Measurements from ENCODE around the gene HSPA1L.
"Not testable (repeated sequence)": the region's sequence is repeated elsewhere in the genome, so short reads cannot be mapped to it uniquely, and the experiment has no call there.

The HSPA1L gene

DNA sequence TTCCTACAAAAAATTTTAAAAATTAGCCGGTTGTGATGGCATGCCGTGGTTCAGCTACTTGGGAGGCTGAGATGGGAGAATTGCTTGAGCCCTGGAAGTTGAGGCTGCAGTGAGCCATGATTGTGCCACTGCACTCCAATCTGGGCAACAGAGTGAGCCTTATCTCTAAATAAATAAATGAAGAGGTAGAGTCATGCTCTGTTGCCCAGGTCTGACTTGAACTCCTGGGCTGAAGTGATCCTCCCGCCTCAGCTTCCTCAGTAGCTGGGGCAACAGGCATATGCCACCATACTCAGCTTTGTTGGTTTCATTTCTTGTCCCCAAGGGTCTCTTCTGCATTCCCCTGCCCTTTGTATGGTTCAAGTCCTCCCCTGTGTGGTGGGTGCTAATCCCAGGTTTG lies 29.4 kb upstream of the HSPA1L start (continued):
- TF ChIP-seq, protein P1, sequence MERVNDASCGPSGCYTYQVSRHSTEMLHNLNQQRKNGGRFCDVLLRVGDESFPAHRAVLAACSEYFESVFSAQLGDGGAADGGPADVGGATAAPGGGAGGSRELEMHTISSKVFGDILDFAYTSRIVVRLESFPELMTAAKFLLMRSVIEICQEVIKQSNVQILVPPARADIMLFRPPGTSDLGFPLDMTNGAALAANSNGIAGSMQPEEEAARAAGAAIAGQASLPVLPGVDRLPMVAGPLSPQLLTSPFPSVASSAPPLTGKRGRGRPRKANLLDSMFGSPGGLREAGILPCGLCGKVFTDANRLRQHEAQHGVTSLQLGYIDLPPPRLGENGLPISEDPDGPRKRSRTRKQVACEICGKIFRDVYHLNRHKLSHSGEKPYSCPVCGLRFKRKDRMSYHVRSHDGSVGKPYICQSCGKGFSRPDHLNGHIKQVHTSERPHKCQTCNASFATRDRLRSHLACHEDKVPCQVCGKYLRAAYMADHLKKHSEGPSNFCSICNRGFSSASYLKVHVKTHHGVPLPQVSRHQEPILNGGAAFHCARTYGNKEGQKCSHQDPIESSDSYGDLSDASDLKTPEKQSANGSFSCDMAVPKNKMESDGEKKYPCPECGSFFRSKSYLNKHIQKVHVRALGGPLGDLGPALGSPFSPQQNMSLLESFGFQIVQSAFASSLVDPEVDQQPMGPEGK (CRISPR knock-in tag; IDR thresholded peaks at IDR 0.05; ENCODE audit: borderline replicate concordance): no peak
- no peak for TF ChIP-seq ARNTL (CRISPR knock-in tag; IDR thresholded peaks at IDR 0.05; ENCODE audit: borderline replicate concordance, low read depth)
- TF ChIP-seq ZNF8 (CRISPR knock-in tag; IDR thresholded peaks at IDR 0.05): no peak
- TF ChIP-seq, protein P2, sequence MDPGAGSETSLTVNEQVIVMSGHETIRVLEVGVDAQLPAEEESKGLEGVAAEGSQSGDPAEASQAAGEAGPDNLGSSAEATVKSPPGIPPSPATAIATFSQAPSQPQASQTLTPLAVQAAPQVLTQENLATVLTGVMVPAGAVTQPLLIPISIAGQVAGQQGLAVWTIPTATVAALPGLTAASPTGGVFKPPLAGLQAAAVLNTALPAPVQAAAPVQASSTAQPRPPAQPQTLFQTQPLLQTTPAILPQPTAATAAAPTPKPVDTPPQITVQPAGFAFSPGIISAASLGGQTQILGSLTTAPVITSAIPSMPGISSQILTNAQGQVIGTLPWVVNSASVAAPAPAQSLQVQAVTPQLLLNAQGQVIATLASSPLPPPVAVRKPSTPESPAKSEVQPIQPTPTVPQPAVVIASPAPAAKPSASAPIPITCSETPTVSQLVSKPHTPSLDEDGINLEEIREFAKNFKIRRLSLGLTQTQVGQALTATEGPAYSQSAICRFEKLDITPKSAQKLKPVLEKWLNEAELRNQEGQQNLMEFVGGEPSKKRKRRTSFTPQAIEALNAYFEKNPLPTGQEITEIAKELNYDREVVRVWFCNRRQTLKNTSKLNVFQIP (CRISPR knock-in tag; IDR thresholded peaks at IDR 0.05; ENCODE audit: borderline replicate concordance, low read depth): no peak
- TF ChIP-seq ESRRG (CRISPR knock-in tag; IDR thresholded peaks at IDR 0.05): no peak

DNA sequence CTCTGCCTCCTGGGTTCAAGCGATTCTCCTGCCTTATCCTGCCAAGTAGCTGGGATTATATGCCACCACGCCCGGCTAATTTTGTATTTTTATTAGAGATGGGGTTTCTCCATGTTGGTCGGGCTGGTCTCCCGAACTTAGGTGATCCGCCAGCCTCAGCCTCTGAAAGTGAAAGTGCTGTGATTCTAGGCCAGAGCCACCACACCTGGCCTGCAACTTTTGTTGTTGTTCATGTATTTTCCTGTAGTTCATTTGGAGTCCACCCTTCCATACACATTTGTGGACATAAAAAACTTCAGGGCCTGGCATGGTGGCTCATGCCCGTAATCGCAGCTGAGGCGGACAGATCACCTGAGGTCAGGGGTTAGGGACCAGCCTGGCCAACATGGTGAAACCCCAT lies 27.0 kb upstream of the HSPA1L start:
- TF ChIP-seq BACH2 (CRISPR knock-in tag; IDR thresholded peaks at IDR 0.05; ENCODE audit: borderline replicate concordance): no peak
- TF ChIP-seq TOX (CRISPR knock-in tag; IDR thresholded peaks at IDR 0.05; ENCODE audit: borderline replicate concordance): no peak
- no peak for TF ChIP-seq PPARA (CRISPR knock-in tag; IDR thresholded peaks at IDR 0.05; ENCODE audit: borderline replicate concordance)
- no peak for TF ChIP-seq ESRRG (CRISPR knock-in tag; IDR thresholded peaks at IDR 0.05)
- TF ChIP-seq ZNF70 (CRISPR knock-in tag; IDR thresholded peaks at IDR 0.05): no peak
- TF ChIP-seq ZNF8 (CRISPR knock-in tag; IDR thresholded peaks at IDR 0.05): no peak
- TF ChIP-seq CSDC2 (CRISPR knock-in tag; IDR thresholded peaks at IDR 0.05): no peak
- no peak for TF ChIP-seq OSR1 (CRISPR knock-in tag; IDR thresholded peaks at IDR 0.05)
- TF ChIP-seq, protein P3, sequence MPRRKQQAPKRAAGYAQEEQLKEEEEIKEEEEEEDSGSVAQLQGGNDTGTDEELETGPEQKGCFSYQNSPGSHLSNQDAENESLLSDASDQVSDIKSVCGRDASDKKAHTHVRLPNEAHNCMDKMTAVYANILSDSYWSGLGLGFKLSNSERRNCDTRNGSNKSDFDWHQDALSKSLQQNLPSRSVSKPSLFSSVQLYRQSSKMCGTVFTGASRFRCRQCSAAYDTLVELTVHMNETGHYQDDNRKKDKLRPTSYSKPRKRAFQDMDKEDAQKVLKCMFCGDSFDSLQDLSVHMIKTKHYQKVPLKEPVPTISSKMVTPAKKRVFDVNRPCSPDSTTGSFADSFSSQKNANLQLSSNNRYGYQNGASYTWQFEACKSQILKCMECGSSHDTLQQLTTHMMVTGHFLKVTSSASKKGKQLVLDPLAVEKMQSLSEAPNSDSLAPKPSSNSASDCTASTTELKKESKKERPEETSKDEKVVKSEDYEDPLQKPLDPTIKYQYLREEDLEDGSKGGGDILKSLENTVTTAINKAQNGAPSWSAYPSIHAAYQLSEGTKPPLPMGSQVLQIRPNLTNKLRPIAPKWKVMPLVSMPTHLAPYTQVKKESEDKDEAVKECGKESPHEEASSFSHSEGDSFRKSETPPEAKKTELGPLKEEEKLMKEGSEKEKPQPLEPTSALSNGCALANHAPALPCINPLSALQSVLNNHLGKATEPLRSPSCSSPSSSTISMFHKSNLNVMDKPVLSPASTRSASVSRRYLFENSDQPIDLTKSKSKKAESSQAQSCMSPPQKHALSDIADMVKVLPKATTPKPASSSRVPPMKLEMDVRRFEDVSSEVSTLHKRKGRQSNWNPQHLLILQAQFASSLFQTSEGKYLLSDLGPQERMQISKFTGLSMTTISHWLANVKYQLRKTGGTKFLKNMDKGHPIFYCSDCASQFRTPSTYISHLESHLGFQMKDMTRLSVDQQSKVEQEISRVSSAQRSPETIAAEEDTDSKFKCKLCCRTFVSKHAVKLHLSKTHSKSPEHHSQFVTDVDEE (CRISPR knock-in tag; IDR thresholded peaks at IDR 0.05): no peak
- no peak for TF ChIP-seq ZFP3 (CRISPR knock-in tag; IDR thresholded peaks at IDR 0.05)
- TF ChIP-seq, protein P1 (CRISPR knock-in tag; IDR thresholded peaks at IDR 0.05; ENCODE audit: borderline replicate concordance): no peak
- TF ChIP-seq ARNTL (CRISPR knock-in tag; IDR thresholded peaks at IDR 0.05; ENCODE audit: borderline replicate concordance, low read depth): no peak
- no peak; the same call in 2 of the 3 replicates for ATAC-seq

DNA sequence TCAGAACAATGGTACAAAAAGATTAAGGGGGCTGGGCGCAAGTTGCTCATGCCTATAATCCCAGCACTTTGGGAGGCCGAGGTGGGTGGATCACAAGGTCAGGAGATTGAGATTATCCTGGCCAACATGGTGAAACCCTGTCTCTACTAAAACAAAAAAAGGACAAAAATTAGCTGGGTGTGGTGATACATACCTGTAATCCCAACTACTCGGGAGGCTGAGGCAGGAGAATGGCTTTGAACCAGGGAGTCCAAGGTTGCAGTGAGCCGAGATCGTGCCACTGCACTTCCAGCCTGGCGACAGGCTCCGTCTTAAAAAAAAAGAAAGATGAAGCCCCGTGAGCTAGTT lies 24.7 kb upstream of the HSPA1L start:
- not testable (repeated sequence) for ATAC-seq

DNA sequence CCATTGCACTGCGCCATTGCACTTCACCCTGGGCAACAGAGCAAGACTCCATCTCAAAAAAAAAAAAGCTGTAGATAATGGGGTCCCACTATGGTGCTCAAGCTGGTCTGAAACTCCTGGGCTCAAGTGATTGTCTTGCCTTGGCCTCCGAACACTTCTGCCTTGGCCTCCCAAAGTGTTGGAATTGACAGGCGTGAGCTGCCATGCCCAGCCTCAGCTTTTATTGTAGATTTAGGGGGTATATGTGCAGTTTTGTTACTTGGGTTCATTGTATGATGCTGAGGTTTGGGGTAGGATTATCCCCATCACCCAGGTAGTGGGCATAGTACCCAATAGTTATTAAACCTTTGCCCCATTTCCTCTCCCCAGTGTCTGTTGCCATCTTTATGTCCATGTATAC lies 23.9 kb upstream of the HSPA1L start:
- no peak for TF ChIP-seq TCF4 (CRISPR knock-in tag; IDR thresholded peaks at IDR 0.05; ENCODE audit: borderline replicate concordance)
- no peak for TF ChIP-seq BACH2 (CRISPR knock-in tag; IDR thresholded peaks at IDR 0.05; ENCODE audit: borderline replicate concordance)
- TF ChIP-seq ZFP30 (CRISPR knock-in tag; IDR thresholded peaks at IDR 0.05): no peak
- TF ChIP-seq, protein P4, sequence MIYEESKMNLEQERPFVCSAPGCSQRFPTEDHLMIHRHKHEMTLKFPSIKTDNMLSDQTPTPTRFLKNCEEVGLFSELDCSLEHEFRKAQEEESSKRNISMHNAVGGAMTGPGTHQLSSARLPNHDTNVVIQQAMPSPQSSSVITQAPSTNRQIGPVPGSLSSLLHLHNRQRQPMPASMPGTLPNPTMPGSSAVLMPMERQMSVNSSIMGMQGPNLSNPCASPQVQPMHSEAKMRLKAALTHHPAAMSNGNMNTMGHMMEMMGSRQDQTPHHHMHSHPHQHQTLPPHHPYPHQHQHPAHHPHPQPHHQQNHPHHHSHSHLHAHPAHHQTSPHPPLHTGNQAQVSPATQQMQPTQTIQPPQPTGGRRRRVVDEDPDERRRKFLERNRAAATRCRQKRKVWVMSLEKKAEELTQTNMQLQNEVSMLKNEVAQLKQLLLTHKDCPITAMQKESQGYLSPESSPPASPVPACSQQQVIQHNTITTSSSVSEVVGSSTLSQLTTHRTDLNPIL (CRISPR knock-in tag; IDR thresholded peaks at IDR 0.05; ENCODE audit: low read depth): no peak
- TF ChIP-seq ZNF70 (CRISPR knock-in tag; IDR thresholded peaks at IDR 0.05): no peak
- no peak for TF ChIP-seq ZC3H10 (CRISPR knock-in tag; IDR thresholded peaks at IDR 0.05)
- ATAC-seq: no peak

DNA sequence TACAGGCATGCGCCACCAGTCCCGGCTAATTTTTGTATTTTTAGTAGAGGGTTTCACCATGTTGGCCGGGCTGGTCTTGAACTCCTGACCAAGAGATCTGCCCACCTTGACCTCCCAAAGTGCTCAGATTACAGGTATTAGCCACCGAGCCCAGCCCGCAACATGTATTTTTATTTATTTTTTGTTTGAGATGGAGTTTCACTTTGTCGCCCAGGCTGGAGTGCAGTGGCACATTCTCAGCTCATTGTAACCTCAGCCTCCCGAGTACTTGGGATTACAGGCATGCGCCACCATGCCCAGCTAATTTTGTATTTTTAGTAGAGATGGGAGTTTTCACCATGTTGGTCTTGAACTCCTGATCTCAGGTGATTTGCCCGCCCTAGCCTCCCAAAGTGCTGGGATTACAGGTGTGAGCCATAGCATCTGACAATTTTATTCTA lies 23.1 kb upstream of the HSPA1L start:
- ATAC-seq: not testable (repeated sequence)
